T-helper 1 cell treated with Interleukin-12 subunit alpha and Interleukin-12 subunit beta and Interleukin-4 antibody, amounts not matched to agents 30 μg/mL and 1 μg/mL, for 36 hours (primary cell): ENCODE measurements around the gene UFL1.
"Not testable (repeated sequence)": the region's sequence is repeated elsewhere in the genome, so short reads cannot be mapped to it uniquely, and the experiment has no call there.

Source experiments
- H3K27ac Mint-ChIP-seq: one replicate; pipeline ENCODE4 v1.8.0; 2021; ENCODE audit warnings: mild to moderate bottlenecking, mixed read lengths
- H3K27me3 Mint-ChIP-seq: one replicate; pipeline ENCODE4 v1.8.0; 2021; ENCODE audit warnings: low read depth, mixed read lengths
- H3K36me3 Mint-ChIP-seq: one replicate; pipeline ENCODE4 v1.8.0; 2021; ENCODE audit warnings: low read depth, mixed read lengths
- H3K4me1 Mint-ChIP-seq: one replicate; pipeline ENCODE4 v1.8.0; 2021; ENCODE audit warnings: low read depth, mixed read lengths
- H3K4me3 Mint-ChIP-seq: one replicate; pipeline ENCODE4 v1.8.0; 2021; ENCODE audit warnings: mild to moderate bottlenecking, moderate library complexity, mixed read lengths
- H3K9me3 Mint-ChIP-seq: one replicate; pipeline ENCODE4 v1.8.0; 2021; ENCODE audit warnings: mixed read lengths

Gene UFL1

GRCh38 chr6:96521644-96522464 lies at the start of gene UFL1:
UFL1 (plus strand) TSS chr6:96521806; CDS start chr6:96521874, 68 bp downstream.
- Mint-ChIP-seq H3K4me3 (peak within 1 kb of the TSS; percentile 97), H3K4me1 (peaks cover 15% of the 10 kb centered on the region), H3K9me3 (no peaks in the 10 kb centered on the region), H3K36me3 (peaks cover 14% of the 10 kb centered on the region), H3K27ac (peak within 1 kb of the TSS; percentile 99), H3K27me3 (no peaks in the 10 kb centered on the region)

- not testable (repeated sequence) for H3K4me3 Mint-ChIP-seq, H3K4me1 Mint-ChIP-seq, H3K27ac Mint-ChIP-seq, H3K9me3 Mint-ChIP-seq, H3K36me3 Mint-ChIP-seq
- peaks cover 13% of the 10 kb centered on the region for H3K27me3 Mint-ChIP-seq
Observed at GRCh38 chr6:96472291-96472690, 49.3 kb upstream of the UFL1 start.

DNA sequence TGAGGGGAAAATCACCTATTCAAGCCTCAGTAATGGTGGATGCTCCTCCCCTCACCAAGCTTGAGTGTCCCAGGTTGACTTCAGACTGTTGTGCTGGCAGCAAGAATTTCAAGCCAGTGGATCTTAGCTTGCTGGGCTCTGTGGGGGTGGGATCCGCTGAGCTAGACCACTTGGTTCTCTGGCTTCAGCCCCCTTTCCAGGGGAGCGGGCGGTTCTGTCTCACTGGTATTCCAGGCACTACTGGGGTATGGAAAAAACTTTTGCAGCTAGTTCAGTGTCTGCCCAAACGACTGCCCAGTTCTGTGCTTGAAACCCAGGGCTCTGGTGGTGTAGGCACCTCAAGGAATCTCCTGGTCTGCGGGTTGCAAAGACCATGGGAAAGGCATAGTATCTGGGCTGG lies 42.9 kb upstream of the UFL1 start:
- Mint-ChIP-seq H3K9me3 (peaks cover 10% of the 10 kb centered on the region), H3K36me3 (no peaks in the 10 kb centered on the region), H3K27me3 (peaks cover 15% of the 10 kb centered on the region), H3K4me1 (no peaks in the 10 kb centered on the region), H3K27ac (no peak overlapping the region), H3K4me3 (no peak overlapping the region)

DNA sequence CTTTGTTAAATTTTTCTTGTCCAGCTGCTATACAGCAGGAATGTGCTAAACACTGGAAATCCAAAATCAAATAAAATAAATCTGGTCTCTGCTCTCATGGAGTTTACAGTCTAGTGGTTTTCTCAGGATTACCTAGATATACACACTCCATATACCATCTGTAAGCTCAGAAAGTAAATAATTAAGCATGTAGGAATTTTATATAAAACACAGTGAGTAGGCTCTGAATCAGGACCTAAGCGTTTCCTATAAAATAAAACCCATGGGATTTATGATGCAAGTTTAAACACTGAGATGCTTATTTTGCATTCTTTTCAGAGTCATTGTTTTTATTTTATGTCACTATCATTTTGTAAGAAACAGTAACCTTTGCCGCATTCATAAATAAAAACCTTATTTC lies 29.7 kb upstream of the UFL1 start:
- Mint-ChIP-seq H3K9me3 (peaks cover 37% of the 10 kb centered on the region), H3K27me3 (no peaks in the 10 kb centered on the region), H3K36me3 (no peaks in the 10 kb centered on the region), H3K27ac (no peak overlapping the region), H3K4me1 (no peaks in the 10 kb centered on the region), H3K4me3 (no peak overlapping the region)

DNA sequence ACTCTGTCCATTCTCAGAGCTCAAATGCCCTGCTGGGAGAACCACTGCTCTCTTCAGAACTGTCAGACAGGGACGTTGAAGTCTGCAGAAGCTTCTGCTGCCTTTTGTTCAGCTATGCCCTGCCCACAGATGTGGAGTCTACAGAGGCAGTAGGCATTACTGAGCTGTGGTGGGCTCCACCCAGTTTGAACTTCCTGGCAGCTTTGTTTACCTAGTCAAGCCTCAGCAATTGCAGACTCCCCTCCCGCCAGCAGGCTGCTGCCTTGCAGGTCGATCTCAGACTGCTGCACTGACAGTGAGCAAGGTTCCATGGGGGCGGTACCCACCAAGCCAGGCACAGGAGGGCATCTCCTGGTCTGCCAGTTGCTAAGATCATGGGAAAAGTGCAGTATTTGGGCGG lies 21.8 kb upstream of the UFL1 start:
- Mint-ChIP-seq H3K4me1 (peaks cover 13% of the 10 kb centered on the region), H3K27me3 (no peaks in the 10 kb centered on the region), H3K9me3 (peaks cover 33% of the 10 kb centered on the region), H3K36me3 (peaks cover 9% of the 10 kb centered on the region), H3K4me3 (no peak overlapping the region), H3K27ac (no peak overlapping the region)

DNA sequence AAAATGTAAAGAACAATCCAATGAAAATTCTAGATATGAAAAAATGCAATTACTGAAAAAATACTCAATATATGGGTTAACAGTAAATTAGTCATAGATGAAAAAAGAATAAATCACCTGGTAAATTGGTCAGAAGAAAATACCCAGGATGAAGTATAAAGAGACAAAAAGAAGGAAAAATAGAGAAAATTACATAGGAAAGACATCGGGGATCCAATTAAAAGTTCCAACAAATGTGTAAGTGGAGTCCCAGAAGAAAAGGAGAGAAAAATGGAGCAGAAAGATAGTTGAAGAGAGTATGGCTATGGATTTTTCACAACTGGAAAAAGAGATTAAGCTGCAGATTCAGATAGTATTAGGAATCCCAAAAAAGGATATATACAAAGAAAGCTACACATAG lies 18.7 kb upstream of the UFL1 start:
- H3K4me3 Mint-ChIP-seq = no peak overlapping the region
- no peak overlapping the region for H3K27ac Mint-ChIP-seq
- H3K9me3 Mint-ChIP-seq = peaks cover 19% of the 10 kb centered on the region
- no peaks in the 10 kb centered on the region for H3K27me3 Mint-ChIP-seq
- peaks cover 7% of the 10 kb centered on the region for H3K4me1 Mint-ChIP-seq
- peaks cover 5% of the 10 kb centered on the region for H3K36me3 Mint-ChIP-seq

GRCh38 chr6:96505363-96505762 lies 16.2 kb upstream of the UFL1 start:
- Mint-ChIP-seq H3K4me3 (no peak overlapping the region), H3K27ac (no peak overlapping the region), H3K9me3 (peaks cover 17% of the 10 kb centered on the region), H3K4me1 (peaks cover 3% of the 10 kb centered on the region), H3K27me3 (no peaks in the 10 kb centered on the region), H3K36me3 (peaks cover 10% of the 10 kb centered on the region)

- H3K27ac Mint-ChIP-seq = no peak overlapping the region
- peaks cover 9% of the 10 kb centered on the region for H3K9me3 Mint-ChIP-seq
- peaks cover 12% of the 10 kb centered on the region for H3K36me3 Mint-ChIP-seq
- H3K27me3 Mint-ChIP-seq = no peaks in the 10 kb centered on the region
- no peaks in the 10 kb centered on the region for H3K4me1 Mint-ChIP-seq
- H3K4me3 Mint-ChIP-seq = no peak overlapping the region
Observed at GRCh38 chr6:96509281-96509680, 12.3 kb upstream of the UFL1 start.

GRCh38 chr6:96520171-96521115 lies 1.2 kb upstream of the UFL1 start:
- Mint-ChIP-seq H3K27me3 (no peaks in the 10 kb centered on the region), H3K27ac (no peak overlapping the region), H3K36me3 (peaks cover 8% of the 10 kb centered on the region), H3K4me3 (peak overlapping the region; percentile 97), H3K4me1 (peaks cover 15% of the 10 kb centered on the region), H3K9me3 (no peaks in the 10 kb centered on the region)

- peak overlapping the region; percentile 97 for H3K4me3 Mint-ChIP-seq
- no peaks in the 10 kb centered on the region for H3K9me3 Mint-ChIP-seq
- peaks cover 12% of the 10 kb centered on the region for H3K36me3 Mint-ChIP-seq
- H3K27ac Mint-ChIP-seq = peak overlapping the region; percentile 99
- H3K4me1 Mint-ChIP-seq = peaks cover 15% of the 10 kb centered on the region
- no peaks in the 10 kb centered on the region for H3K27me3 Mint-ChIP-seq
Observed at GRCh38 chr6:96521306-96521643, 331 bp upstream of the UFL1 start.

GRCh38 chr6:96522465-96523009 lies 931 bp downstream of the UFL1 start:
- H3K4me1 Mint-ChIP-seq = peaks cover 15% of the 10 kb centered on the region
- H3K27ac Mint-ChIP-seq = peak overlapping the region; percentile 99
- H3K9me3 Mint-ChIP-seq = no peaks in the 10 kb centered on the region
- H3K27me3 Mint-ChIP-seq = no peaks in the 10 kb centered on the region
- H3K4me3 Mint-ChIP-seq = peak overlapping the region; percentile 97
- peaks cover 16% of the 10 kb centered on the region for H3K36me3 Mint-ChIP-seq

GRCh38 chr6:96528193-96528592 lies 6.6 kb downstream of the UFL1 start:
- peaks cover 9% of the 10 kb centered on the region for H3K4me1 Mint-ChIP-seq

GRCh38 chr6:96532399-96532798 lies 10.8 kb downstream of the UFL1 start:
- peaks cover 36% of the 10 kb centered on the region for H3K36me3 Mint-ChIP-seq
- H3K27ac Mint-ChIP-seq = no peak overlapping the region

More at GRCh38 chr6:96528193-96528592, 6.6 kb downstream of the UFL1 start:
- peaks cover 43% of the 10 kb centered on the region for H3K36me3 Mint-ChIP-seq
- H3K4me3 Mint-ChIP-seq = no peak overlapping the region
- H3K27ac Mint-ChIP-seq = no peak overlapping the region
- no peaks in the 10 kb centered on the region for H3K27me3 Mint-ChIP-seq
- H3K9me3 Mint-ChIP-seq = no peaks in the 10 kb centered on the region

GRCh38 chr6:96537726-96538125 lies 16.1 kb downstream of the UFL1 start:
- H3K4me1 Mint-ChIP-seq = no peaks in the 10 kb centered on the region
- H3K9me3 Mint-ChIP-seq = no peaks in the 10 kb centered on the region
- H3K36me3 Mint-ChIP-seq = peaks cover 28% of the 10 kb centered on the region
- no peaks in the 10 kb centered on the region for H3K27me3 Mint-ChIP-seq
- no peak overlapping the region for H3K27ac Mint-ChIP-seq
- H3K4me3 Mint-ChIP-seq = no peak overlapping the region

More at GRCh38 chr6:96532399-96532798, 10.8 kb downstream of the UFL1 start:
- Mint-ChIP-seq H3K9me3 (no peaks in the 10 kb centered on the region), H3K27me3 (no peaks in the 10 kb centered on the region), H3K4me3 (no peak overlapping the region), H3K4me1 (peaks cover 8% of the 10 kb centered on the region)
